Activated CD4-positive, alpha-beta T cell treated with anti-CD3 and anti-CD28 coated beads, Interleukin-2, amount 50 U/mL, for 16 hours (primary cell): Measurements from ENCODE around the gene DIP2C.
"Not testable (repeated sequence)": the region's sequence is repeated elsewhere in the genome, so short reads cannot be mapped to it uniquely, and the experiment has no call there.

Experiments
- DNase-seq: peaks from one replicate; pipeline ENCODE4 v3.0.0-alpha.2; 2020

DIP2C gene

DNA sequence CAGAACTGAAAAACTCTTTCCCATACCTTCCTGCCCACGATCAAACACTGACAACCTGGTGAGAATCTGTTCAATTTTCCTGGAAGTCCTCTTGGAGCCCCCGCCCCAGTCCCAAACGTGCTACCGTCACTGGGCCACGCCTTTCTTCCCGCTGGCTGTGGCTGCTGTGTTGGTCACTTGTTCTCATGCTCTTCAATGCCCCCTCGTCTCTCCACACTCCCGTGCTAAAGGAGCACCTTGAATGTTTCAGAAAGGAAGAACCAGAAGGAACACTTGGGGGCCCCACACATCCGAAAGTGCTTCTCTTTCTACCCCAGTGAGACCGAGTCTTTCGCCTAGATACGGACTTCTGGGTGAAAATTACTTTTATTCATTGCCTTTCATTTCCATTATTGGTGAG lies 215.1 kb downstream of the DIP2C start:
- DNase-seq, result no peak

- no peak for DNase-seq
These were observed 217.1 kb downstream of the DIP2C start for GRCh38 chr10:472241-472910.

DNA sequence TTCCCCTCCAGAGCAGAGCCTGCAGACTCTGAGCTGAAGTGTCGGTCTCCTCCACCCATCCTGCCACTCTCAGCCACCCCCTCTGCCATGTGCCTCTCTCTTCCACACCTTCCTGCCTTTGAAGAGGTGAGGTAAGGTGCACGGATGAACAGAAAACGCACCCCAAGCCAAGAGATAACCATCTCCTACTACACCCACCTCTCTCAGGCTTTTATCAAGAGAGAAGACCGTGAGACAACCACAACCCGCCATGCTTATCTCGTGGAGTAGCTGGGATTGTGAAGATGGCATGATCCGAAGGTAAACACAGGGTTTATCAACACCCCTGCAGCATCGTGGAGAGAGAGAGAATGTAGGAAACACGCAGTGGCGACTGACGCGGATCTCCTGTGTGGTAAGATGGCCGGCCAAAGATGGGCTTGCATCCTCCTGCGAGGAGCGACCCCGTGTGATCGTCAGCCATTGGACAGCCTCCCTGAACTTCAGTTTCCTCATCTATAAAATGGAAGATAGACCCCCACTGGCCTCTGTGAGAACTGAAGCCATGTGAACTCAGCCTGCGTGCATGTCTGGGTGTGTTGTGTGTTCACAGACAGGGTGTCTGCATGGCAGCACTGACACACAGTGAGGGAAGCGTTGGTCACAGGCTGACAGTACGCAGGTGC lies 219.0 kb downstream of the DIP2C start:
- DNase-seq, result no peak

DNA sequence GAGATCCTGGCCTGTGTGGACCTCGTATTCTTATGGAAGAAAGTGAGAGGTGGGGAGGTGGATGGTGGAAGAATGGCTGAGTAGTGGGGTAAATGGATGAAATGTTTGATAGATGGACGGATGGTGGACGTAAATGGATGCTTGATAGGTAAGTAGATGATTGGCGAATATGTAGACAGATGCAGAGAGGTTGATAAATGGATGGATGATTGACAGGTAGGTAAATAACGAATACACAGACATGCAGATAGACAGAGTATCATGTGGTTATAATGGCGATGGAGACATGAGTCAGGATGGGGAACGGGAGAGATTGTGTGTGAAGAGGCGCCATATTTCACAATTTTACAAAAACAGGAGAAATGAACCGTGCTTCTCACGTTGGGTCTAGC lies 219.5 kb downstream of the DIP2C start:
- no peak for DNase-seq

DNA sequence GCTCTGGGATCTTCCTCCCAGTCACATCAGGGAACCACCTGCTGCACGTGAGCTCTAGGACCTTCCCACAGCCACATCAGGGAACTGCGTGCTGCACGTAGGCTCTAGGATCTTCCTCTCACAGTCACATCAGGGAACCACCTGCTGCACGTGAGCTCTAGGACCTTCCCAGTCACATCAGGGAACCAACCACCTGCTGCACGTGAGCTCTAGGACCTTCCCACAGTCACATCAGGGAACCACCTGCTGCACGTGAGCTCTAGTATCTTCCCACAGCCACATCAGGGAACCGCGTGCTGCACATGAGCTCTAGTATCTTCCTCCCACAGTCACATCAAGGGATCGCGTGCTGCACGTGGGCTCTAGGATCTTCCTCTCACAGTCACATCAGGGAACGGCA lies 229.7 kb downstream of the DIP2C start:
- DNase-seq, result no peak

GRCh38 chr10:458421-458851 lies 231.0 kb downstream of the DIP2C start:
- DNase-seq, result no peak

- DNase-seq, result no peak
These were observed 233.0 kb downstream of the DIP2C start for GRCh38 chr10:456486-456885.

- no peak for DNase-seq
These were observed 234.6 kb downstream of the DIP2C start for GRCh38 chr10:454860-455259.

GRCh38 chr10:453647-454046 lies 235.8 kb downstream of the DIP2C start:
- no peak for DNase-seq

DNA sequence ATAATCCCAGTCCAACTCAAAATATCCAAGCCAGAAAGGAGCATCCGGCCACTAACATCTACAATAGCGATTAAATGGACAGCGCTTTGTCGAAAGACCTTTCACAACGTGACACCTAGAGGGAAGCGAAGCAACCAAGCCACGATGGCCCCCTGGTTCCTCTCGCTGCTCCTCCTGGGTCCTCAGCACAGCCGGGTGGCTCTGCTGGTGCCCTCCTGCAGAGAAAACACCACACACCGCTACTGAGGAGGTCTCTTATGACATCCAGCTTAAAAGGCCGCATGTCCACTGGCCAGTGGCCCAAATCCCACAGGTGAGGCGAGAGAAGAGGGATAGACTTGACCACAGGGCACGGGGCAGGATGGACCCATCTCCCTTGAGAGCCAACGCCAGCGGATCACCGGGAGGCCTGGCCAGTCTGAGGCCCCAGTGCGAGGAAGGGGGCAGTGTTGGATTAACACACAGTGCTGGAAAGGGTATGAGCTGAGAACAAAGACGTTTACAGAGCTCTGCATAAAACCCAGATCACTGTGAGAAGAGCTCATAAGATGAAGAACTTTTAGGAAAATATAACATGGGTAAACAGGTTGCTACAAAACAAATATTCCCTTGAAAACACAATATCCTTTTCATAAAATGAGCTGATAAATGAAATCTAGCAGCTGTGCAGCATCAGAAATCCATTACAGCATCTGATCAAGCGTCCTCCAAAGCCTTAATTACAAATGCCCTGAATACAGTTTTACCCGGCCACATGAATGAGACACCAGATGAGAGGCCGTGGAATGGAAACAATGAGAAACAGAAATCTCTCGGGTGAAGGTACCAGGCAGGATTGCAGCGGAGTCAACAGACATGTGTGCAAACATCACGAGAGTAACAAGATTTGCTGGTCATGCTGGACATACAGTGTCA lies 236.7 kb downstream of the DIP2C start:
- DNase-seq, result no peak

- DNase-seq, result no peak
These were observed 237.6 kb downstream of the DIP2C start for GRCh38 chr10:451856-452255.

GRCh38 chr10:451021-451471 lies 238.4 kb downstream of the DIP2C start:
- DNase-seq, result peak; percentile 60

DNA sequence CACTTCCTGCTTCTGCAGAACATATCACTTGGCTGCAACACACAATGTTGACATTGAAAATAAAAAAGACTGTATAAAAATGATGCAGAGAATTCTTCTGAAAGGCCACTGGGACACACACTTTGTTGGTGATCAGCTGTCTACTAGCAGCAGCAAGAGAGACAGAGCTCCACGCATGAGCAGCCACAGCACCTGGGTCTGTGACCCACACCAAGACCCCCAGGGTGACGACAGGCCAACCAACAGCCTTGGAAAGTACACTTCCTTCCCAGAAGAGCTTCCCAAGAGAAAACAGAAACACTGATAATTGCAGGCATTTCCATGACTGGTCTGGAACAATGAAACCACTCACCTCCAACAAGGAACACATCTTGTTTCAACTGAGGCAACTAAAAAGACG lies 239.0 kb downstream of the DIP2C start:
- no peak for DNase-seq

- not testable (repeated sequence) for DNase-seq
These were observed 240.1 kb downstream of the DIP2C start for GRCh38 chr10:449331-449730.

- DNase-seq, result no peak
These were observed 246.0 kb downstream of the DIP2C start for GRCh38 chr10:443459-443858.

GRCh38 chr10:442209-442608 lies 247.3 kb downstream of the DIP2C start:
- no peak for DNase-seq

- no peak for DNase-seq
These were observed 247.8 kb downstream of the DIP2C start for GRCh38 chr10:441659-442058.

GRCh38 chr10:440127-440526 lies 249.3 kb downstream of the DIP2C start:
- DNase-seq, result no peak

GRCh38 chr10:437698-438490 lies 251.6 kb downstream of the DIP2C start:
- DNase-seq, result no peak

- no peak for DNase-seq
These were observed 252.4 kb downstream of the DIP2C start for GRCh38 chr10:436911-437665.

DNA sequence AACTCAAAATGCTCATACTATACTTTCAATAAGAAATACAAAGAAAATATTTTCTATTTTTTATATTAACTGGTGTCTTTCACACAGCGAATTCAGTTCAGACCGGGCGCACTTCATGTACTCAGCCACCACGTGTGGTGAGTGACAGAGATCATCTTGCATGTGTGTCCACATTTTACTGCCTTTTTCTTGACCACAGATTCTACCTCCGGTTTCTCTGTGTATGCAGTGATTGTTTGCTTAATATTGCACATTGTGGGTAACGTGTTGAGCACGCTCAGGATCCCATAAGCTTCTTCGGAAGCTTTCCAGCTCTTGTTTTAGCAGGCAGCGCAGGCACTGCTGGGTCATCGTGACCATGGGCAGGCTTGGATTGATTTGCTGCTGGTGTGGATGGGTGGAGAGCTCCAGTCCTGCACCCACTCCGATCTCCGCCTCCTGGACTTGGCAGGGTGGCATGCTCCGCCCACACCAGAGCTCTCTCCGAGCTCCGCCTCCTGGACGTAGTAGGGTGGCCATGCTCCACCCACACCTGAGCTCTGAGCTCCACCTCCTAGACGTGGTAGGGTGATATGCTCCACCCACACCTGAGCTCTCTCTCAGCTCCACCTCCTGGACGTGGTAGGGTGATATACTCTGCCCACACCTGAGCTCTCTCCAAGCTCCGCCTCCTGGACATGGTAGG lies 253.3 kb downstream of the DIP2C start:
- DNase-seq, result no peak
